ENCODE data around the gene GFAP.

DNA sequence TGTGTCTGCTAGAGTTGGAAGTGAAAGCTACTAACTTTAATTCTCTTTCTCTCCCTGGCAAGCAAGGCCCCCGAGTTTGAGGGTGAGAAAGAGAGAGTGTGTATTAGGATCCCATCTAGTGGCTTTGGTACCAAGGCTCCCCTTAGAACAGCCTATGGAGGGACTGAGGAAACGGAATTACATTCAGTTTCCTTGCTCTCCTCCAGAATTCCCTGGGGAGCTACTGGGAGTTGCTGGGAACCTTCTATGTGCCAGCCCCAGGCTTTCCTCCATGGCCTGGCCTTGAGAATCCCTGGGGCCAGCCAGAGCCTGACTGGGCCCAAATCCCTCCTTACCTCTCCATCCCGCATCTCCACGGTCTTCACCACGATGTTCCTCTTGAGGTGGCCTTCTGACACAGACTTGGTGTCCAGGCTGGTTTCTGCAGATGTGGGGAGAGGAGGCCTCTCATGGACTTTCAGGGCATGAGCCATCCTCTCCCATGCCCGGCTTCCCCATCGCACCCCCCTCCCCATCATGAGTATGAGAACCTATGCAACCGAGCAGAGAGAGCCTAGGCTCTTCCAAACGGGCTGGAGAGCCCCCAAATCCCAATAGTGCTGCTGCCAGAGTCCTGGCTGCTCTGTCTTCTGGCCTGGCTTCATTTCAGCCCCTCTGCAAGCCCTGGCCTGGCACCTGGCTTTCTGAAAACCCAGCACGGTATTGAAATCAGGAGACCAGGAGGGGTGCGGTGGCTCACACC is 7.4 kb downstream of the GFAP start:
- TF ChIP-seq, protein P1, sequence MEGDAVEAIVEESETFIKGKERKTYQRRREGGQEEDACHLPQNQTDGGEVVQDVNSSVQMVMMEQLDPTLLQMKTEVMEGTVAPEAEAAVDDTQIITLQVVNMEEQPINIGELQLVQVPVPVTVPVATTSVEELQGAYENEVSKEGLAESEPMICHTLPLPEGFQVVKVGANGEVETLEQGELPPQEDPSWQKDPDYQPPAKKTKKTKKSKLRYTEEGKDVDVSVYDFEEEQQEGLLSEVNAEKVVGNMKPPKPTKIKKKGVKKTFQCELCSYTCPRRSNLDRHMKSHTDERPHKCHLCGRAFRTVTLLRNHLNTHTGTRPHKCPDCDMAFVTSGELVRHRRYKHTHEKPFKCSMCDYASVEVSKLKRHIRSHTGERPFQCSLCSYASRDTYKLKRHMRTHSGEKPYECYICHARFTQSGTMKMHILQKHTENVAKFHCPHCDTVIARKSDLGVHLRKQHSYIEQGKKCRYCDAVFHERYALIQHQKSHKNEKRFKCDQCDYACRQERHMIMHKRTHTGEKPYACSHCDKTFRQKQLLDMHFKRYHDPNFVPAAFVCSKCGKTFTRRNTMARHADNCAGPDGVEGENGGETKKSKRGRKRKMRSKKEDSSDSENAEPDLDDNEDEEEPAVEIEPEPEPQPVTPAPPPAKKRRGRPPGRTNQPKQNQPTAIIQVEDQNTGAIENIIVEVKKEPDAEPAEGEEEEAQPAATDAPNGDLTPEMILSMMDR (IDR thresholded peaks at IDR 0.05), result no peak
- TF ChIP-seq POLR2A (IDR thresholded peaks at IDR 0.05), result no peak

Data from testis (tissue), 2 donors.